Neural progenitor cell (in vitro differentiated cells): ENCODE measurements around the gene POLR2E. TPM values are rescaled to one million over a fixed set of nuclear protein-coding genes. Genes with fewer than 3 reads are reported as not detected.
A peak's percentile ranks its signal among the peaks of the same experiment; 100 is the strongest.

ENCODE experiments used
- DNase-seq: peaks from one replicate; pipeline ENCODE4 v3.0.0-alpha.2; 2016; ENCODE audit warnings: low spot score
- H2AFZ ChIP-seq: fragments of 200-600 bp; sonication (generic); replicated peaks from 2 replicates; pipeline ENCODE4 v1.6.1; 2016; ENCODE audit warnings: antibody characterized with exemption
- H3F3A ChIP-seq: fragments of 200-600 bp; sonication (generic); 2 replicates; pipeline ENCODE4 v1.6.1; 2016; ENCODE audit warnings: antibody characterized with exemption, low read depth
- H3K27ac ChIP-seq: fragments of 200-600 bp; sonication (generic); 2 replicates; pipeline ENCODE4 v1.5.1; 2016; ENCODE audit warnings: mild to moderate bottlenecking
- H3K27me3 ChIP-seq: fragments of 200-600 bp; sonication (generic); 2 replicates; pipeline ENCODE4 v1.6.1; 2016; ENCODE audit warnings: mild to moderate bottlenecking, moderate library complexity
- H3K36me3 ChIP-seq: fragments of 200-600 bp; sonication (generic); 2 replicates; pipeline ENCODE4 v1.5.1; 2016
- H3K4me1 ChIP-seq: fragments of 200-600 bp; sonication (generic); 2 replicates; pipeline ENCODE4 v1.6.1; 2016; ENCODE audit warnings: mixed run types
- H3K4me2 ChIP-seq: fragments of 200-600 bp; sonication (generic); 2 replicates; pipeline ENCODE4 v1.6.1; 2016
- H3K4me3 ChIP-seq: fragments of 200-600 bp; sonication (generic); 2 replicates; pipeline ENCODE4 v1.5.1; 2016
- H3K79me2 ChIP-seq: fragments of 200-600 bp; sonication (generic); 2 replicates; pipeline ENCODE4 v1.6.1; 2016; ENCODE audit warnings: low read depth
- H3K9ac ChIP-seq: fragments of 200-600 bp; sonication (generic); 2 replicates; pipeline ENCODE4 v1.6.1; 2016
- H3K9me3 ChIP-seq: fragments of 200-600 bp; sonication (generic); 2 replicates; pipeline ENCODE4 v1.5.1; 2016; ENCODE audit warnings: low read depth
- H4K20me1 ChIP-seq: fragments of 200-600 bp; sonication (generic); 2 replicates; pipeline ENCODE4 v1.6.1; 2016; ENCODE audit warnings: low read depth
- H3K27ac Mint-ChIP-seq: 3 replicates; pipeline ENCODE4 v1.8.0; 2021; ENCODE audit warnings: mixed read lengths
- H3K27me3 Mint-ChIP-seq: 2 replicates; pipeline ENCODE4 v1.8.0; 2022; ENCODE audit warnings: low read depth, mild to moderate bottlenecking, inconsistent platforms, moderate library complexity, mixed read lengths; ENCODE audit not compliant: insufficient read depth
- H3K36me3 Mint-ChIP-seq: 3 replicates; pipeline ENCODE4 v1.8.0; 2021; ENCODE audit warnings: mixed read lengths
- H3K4me1 Mint-ChIP-seq: 3 replicates; pipeline ENCODE4 v1.8.0; 2021; ENCODE audit warnings: mixed read lengths
- H3K4me3 Mint-ChIP-seq: 3 replicates; pipeline ENCODE4 v1.8.0; 2021; ENCODE audit warnings: mild to moderate bottlenecking, moderate library complexity, mixed read lengths
- H3K9me3 Mint-ChIP-seq: 3 replicates; pipeline ENCODE4 v1.8.0; 2020; ENCODE audit warnings: mixed read lengths
- CTCF ChIP-seq: fragments of 200-600 bp; sonication (generic); IDR thresholded peaks from 2 replicates; pipeline ENCODE4 v1.5.1; 2017; ENCODE audit warnings: antibody characterized with exemption, mild to moderate bottlenecking
- EZH2 ChIP-seq: fragments of 200-600 bp; sonication (generic); IDR thresholded peaks from 2 replicates; pipeline ENCODE4 v1.6.1; 2017; ENCODE audit warnings: antibody characterized with exemption, mild to moderate bottlenecking, moderate library complexity
- EZH2phosphoT487 ChIP-seq: fragments of 200-600 bp; sonication (generic); IDR thresholded peaks from 2 replicates; pipeline ENCODE4 v1.6.1; 2017; ENCODE audit warnings: antibody characterized with exemption
- total RNA-seq: library from RNA; depleted of rRNA; stranded (reverse); fragments of >200 nt; gene quantifications from 2 replicates; pipeline ENCODE4 v1.2.3, GENCODE V29; 2015; ENCODE audit warnings: low replicate concordance

POLR2E gene
- total RNA-seq, 1 donor from 2014 or later, result 98.8 TPM

GRCh38 chr19:1079566-1080111 lies 15.5 kb downstream of the POLR2E start:
- Histone ChIP-seq H3K4me2 (no peak overlapping the region), H2AFZ (no peak overlapping the region), H3K79me2 (no peaks in the 10 kb centered on the region), H3K9me3 (no peaks in the 10 kb centered on the region), H3K27ac (no peak overlapping the region), H3F3A (peaks cover 16% of the 10 kb centered on the region), H3K4me1 (peaks cover 10% of the 10 kb centered on the region), H4K20me1 (peaks cover 23% of the 10 kb centered on the region), H3K27me3 (peaks cover 4% of the 10 kb centered on the region), H3K9ac (no peak overlapping the region), H3K36me3 (no peaks in the 10 kb centered on the region), H3K4me3 (no peak overlapping the region)
- peaks cover 2% of the 10 kb centered on the region for H3K27me3 Mint-ChIP-seq
- no peak for DNase-seq
- no peak for TF ChIP-seq EZH2
- no peak for TF ChIP-seq CTCF
- TF ChIP-seq EZH2phosphoT487, result no peak
- peaks cover 2% of the 10 kb centered on the region for H3K4me1 Mint-ChIP-seq
- H3K36me3 Mint-ChIP-seq, result no peaks in the 10 kb centered on the region
- H3K9me3 Mint-ChIP-seq, result no peaks in the 10 kb centered on the region
- no peak overlapping the region for H3K27ac Mint-ChIP-seq
- H3K4me3 Mint-ChIP-seq, result no peak overlapping the region

- peaks cover 9% of the 10 kb centered on the region for H3K27me3 Mint-ChIP-seq
- no peaks in the 10 kb centered on the region for H3K9me3 Mint-ChIP-seq
- no peaks in the 10 kb centered on the region for H3K36me3 ChIP-seq
- H3K9ac ChIP-seq, result no peak overlapping the region
- H3K4me1 ChIP-seq, result peaks cover 5% of the 10 kb centered on the region
- peaks cover 24% of the 10 kb centered on the region for H4K20me1 ChIP-seq
- no peaks in the 10 kb centered on the region for H3K36me3 Mint-ChIP-seq
- H3K27ac Mint-ChIP-seq, result no peak overlapping the region
- no peaks in the 10 kb centered on the region for H3K9me3 ChIP-seq
- no peak overlapping the region for H2AFZ ChIP-seq
- peaks cover 3% of the 10 kb centered on the region for H3K4me1 Mint-ChIP-seq
- DNase-seq, result no peak
- H3K4me3 ChIP-seq, result no peak overlapping the region
- H3K79me2 ChIP-seq, result no peaks in the 10 kb centered on the region
- no peak overlapping the region for H3K4me3 Mint-ChIP-seq
- H3F3A ChIP-seq, result peaks cover 29% of the 10 kb centered on the region
- TF ChIP-seq CTCF (no peak), EZH2phosphoT487 (no peak), EZH2 (no peak)
- H3K4me2 ChIP-seq, result no peak overlapping the region
- no peak overlapping the region for H3K27ac ChIP-seq
- H3K27me3 ChIP-seq, result peaks cover 11% of the 10 kb centered on the region
Measured at GRCh38 chr19:1076951-1077350, 18.2 kb downstream of the POLR2E start.

- H3K27ac ChIP-seq, result no peak overlapping the region
- Mint-ChIP-seq H3K27me3 (peaks cover 14% of the 10 kb centered on the region), H3K4me1 (peaks cover 7% of the 10 kb centered on the region), H3K4me3 (peak overlapping the region; percentile 30), H3K36me3 (no peaks in the 10 kb centered on the region), H3K9me3 (peaks cover 3% of the 10 kb centered on the region), H3K27ac (no peak overlapping the region)
- H3K4me3 ChIP-seq, result no peak overlapping the region
- no peaks in the 10 kb centered on the region for H3K4me1 ChIP-seq
- peaks cover 21% of the 10 kb centered on the region for H4K20me1 ChIP-seq
- H2AFZ ChIP-seq, result no peak overlapping the region
- no peaks in the 10 kb centered on the region for H3K79me2 ChIP-seq
- no peak overlapping the region for H3K9ac ChIP-seq
- H3F3A ChIP-seq, result peaks cover 28% of the 10 kb centered on the region
- no peak for DNase-seq
- peaks cover 16% of the 10 kb centered on the region for H3K27me3 ChIP-seq
- H3K36me3 ChIP-seq, result no peaks in the 10 kb centered on the region
- H3K4me2 ChIP-seq, result no peak overlapping the region
- H3K9me3 ChIP-seq, result no peaks in the 10 kb centered on the region
- TF ChIP-seq EZH2 (no peak), CTCF (no peak), EZH2phosphoT487 (no peak)
Measured at GRCh38 chr19:1076046-1076386, 19.2 kb downstream of the POLR2E start.
